K562 (cell line): Measurements from ENCODE around the gene PIGQ. TPM values are rescaled to one million over a fixed set of nuclear protein-coding genes. Genes with fewer than 3 reads are reported as not detected.

Experiments used
- CTCF ChIP-seq, 3 experiments: IDR thresholded peaks in 2 of 3; conservative IDR thresholded peaks in 1 of 3; 2 replicates each; pipeline ENCODE4 v1.5.1; 2011 to 2012; ENCODE audit warnings: low read length in 3 of 3, mild to moderate bottlenecking in 3 of 3, control low read depth in 2 of 3, improper control_type of control experiment in 1 of 3, inconsistent platforms in 1 of 3, low read depth in 1 of 3, mixed read lengths in 1 of 3, moderate library complexity in 1 of 3; ENCODE audit not compliant: insufficient read depth in 2 of 3
- DPF2 ChIP-seq: fragments of 450-650 bp; IDR thresholded peaks from 2 replicates; pipeline ENCODE4 v1.6.1; 2016
- MEF2D ChIP-seq: conservative IDR thresholded peaks from 2 replicates; pipeline ENCODE4 v1.6.1; 2016; ENCODE audit warnings: low read depth, missing genetic modification characterization, missing compliant biosample characterization
- MTA2 ChIP-seq: fragments of 450-650 bp; IDR thresholded peaks from 2 replicates; pipeline ENCODE4 v1.6.1; 2016; ENCODE audit warnings: low read depth
- POLR2A ChIP-seq: fragments of 450-650 bp; conservative IDR thresholded peaks from 2 replicates; pipeline ENCODE4 v1.6.1; 2016
- RAD21 ChIP-seq, 2 experiments: fragments of 250-450 bp in 1 of 2; fragments of 450-650 bp in 1 of 2; sonication (Bioruptor Pico) in 1 of 2; formaldehyde crosslinking in 1 of 2; IDR thresholded peaks in 1 of 2; conservative IDR thresholded peaks in 1 of 2; 2 replicates each; pipeline versions ENCODE4 v1.4.0 to v1.8.0; 2020 to 2022; ENCODE audit warnings: mild to moderate bottlenecking in 2 of 2, moderate library complexity in 1 of 2
- SMAD3 ChIP-seq: fragments of 450-650 bp; formaldehyde crosslinking; conservative IDR thresholded peaks from 2 replicates; pipeline ENCODE4 v1.4.0; 2020; ENCODE audit warnings: mild to moderate bottlenecking
- TAF9B ChIP-seq: fragments of 450-650 bp; IDR thresholded peaks from 2 replicates; pipeline ENCODE4 v1.6.1; 2018; ENCODE audit warnings: mild to moderate bottlenecking; ENCODE audit not compliant: partially characterized antibody
- TRIM25 ChIP-seq: fragments of 450-650 bp; IDR thresholded peaks from 2 replicates; pipeline ENCODE4 v1.7.0; 2016; ENCODE audit warnings: borderline replicate concordance
- ZBTB11 ChIP-seq, 3 experiments: fragments of 200-800 bp in 1 of 3; fragments of 250-450 bp in 1 of 3; fragments of 450-650 bp in 1 of 3; sonication (Bioruptor Pico) in 1 of 3; sonication (Bioruptor generic) in 1 of 3; formaldehyde crosslinking in 1 of 3; IDR thresholded peaks; 2 replicates each; pipeline versions ENCODE4 v1.6.1 to v1.8.0; 2016 to 2022; ENCODE audit warnings: mild to moderate bottlenecking in 2 of 3, missing genetic modification characterization in 2 of 3, missing compliant biosample characterization in 1 of 3, moderate library complexity in 1 of 3
- ZBTB7A ChIP-seq: IDR thresholded peaks from 2 replicates; pipeline ENCODE4 v1.6.1; 2011; ENCODE audit warnings: low read depth, mild to moderate bottlenecking, low read length, moderate library complexity, borderline replicate concordance; ENCODE audit not compliant: control insufficient read depth
- ZNF586 ChIP-seq: fragments of 450-650 bp; formaldehyde crosslinking; conservative IDR thresholded peaks from 2 replicates; pipeline ENCODE4 v1.4.0; 2020; ENCODE audit warnings: mild to moderate bottlenecking, moderate library complexity
- ZSCAN32 ChIP-seq: fragments of 450-650 bp; formaldehyde crosslinking; IDR thresholded peaks from 2 replicates; pipeline ENCODE4 v1.4.0; 2020; ENCODE audit warnings: mild to moderate bottlenecking, moderate library complexity
- polyA plus RNA-seq, 8 experiments: library from polyadenylated mRNA; depleted of rRNA in 4 of 8; stranded (reverse) in 5 of 8; unstranded in 3 of 8; fragments of >200 nt; fragmentation: Nextera tagmentation in 2 of 8; fragmentation: Illumina TruSeq in 1 of 8; extraction: Ambion mirVana in 2 of 8; extraction: Trizol in 1 of 8; gene quantifications; 2 replicates each; pipeline versions ENCODE4 v1.2.1 to v1.2.3, GENCODE V29; 2011 to 2014; ENCODE audit warnings: inconsistent platforms in 1 of 8, missing spikeins in 1 of 8
- total RNA-seq, 7 experiments: library from RNA; depleted of rRNA in 6 of 7; stranded (reverse); fragments of >200 nt in 6 of 7; fragmentation: Illumina TruSeq in 2 of 7; extraction: Trizol in 2 of 7; gene quantifications; 2 replicates each; pipeline versions ENCODE4 v1.2.1 to v1.2.3, GENCODE V29; 2011 to 2021; ENCODE audit warnings: low replicate concordance in 1 of 7
- TF ChIP-seq, protein P1 (sequence below): sonication (generic); formaldehyde crosslinking; IDR thresholded peaks from 2 replicates; pipeline ENCODE4 v1.8.0; 2022; ENCODE audit warnings: mild to moderate bottlenecking, missing genetic modification reagents

The PIGQ gene
- total and polyA plus RNA-seq, 9 of the 15 experiments (the other 6 are each of a cell fraction or from before 2014, with no cell fraction given) = 0.20 to 49.6 (median 11.7) TPM

GRCh38 chr16:567373-568256, 2.2 kb upstream of the PIGQ start (continued):
- TF ChIP-seq TAF9B (no peak), DPF2 (0 out of 2 replicates have a peak, but pooled peaks have one; percentile 25), ZBTB7A (no peak; the same call in 1 of the 2 replicates), SMAD3 (CRISPR knock-in tag) (no peak), TRIM25 (no peak), ZBTB11 (CRISPR knock-in tag; IDR thresholded peaks at IDR 0.05) (0 out of 6 replicates have a peak, but pooled peaks of 2 of the 3 experiments have one; percentile 3 to 24), ZSCAN32 (CRISPR knock-in tag) (no peak), MTA2 (no peak), POLR2A (no peak), ZNF586 (CRISPR knock-in tag) (no peak), CTCF (IDR thresholded peaks at IDR 0.05 in 2 of 3, conservative IDR thresholded peaks at IDR 0.05 in 1 of 3; ENCODE audit: insufficient read depth in 2 of 3, low read depth in 1 of 3, low read length in 3 of 3) (no peak), MEF2D (tag) (no peak), RAD21 (CRISPR knock-in tag; conservative IDR thresholded peaks at IDR 0.05 in 1 of 2, IDR thresholded peaks at IDR 0.05 in 1 of 2) (no peak)
- TF ChIP-seq, protein P1, sequence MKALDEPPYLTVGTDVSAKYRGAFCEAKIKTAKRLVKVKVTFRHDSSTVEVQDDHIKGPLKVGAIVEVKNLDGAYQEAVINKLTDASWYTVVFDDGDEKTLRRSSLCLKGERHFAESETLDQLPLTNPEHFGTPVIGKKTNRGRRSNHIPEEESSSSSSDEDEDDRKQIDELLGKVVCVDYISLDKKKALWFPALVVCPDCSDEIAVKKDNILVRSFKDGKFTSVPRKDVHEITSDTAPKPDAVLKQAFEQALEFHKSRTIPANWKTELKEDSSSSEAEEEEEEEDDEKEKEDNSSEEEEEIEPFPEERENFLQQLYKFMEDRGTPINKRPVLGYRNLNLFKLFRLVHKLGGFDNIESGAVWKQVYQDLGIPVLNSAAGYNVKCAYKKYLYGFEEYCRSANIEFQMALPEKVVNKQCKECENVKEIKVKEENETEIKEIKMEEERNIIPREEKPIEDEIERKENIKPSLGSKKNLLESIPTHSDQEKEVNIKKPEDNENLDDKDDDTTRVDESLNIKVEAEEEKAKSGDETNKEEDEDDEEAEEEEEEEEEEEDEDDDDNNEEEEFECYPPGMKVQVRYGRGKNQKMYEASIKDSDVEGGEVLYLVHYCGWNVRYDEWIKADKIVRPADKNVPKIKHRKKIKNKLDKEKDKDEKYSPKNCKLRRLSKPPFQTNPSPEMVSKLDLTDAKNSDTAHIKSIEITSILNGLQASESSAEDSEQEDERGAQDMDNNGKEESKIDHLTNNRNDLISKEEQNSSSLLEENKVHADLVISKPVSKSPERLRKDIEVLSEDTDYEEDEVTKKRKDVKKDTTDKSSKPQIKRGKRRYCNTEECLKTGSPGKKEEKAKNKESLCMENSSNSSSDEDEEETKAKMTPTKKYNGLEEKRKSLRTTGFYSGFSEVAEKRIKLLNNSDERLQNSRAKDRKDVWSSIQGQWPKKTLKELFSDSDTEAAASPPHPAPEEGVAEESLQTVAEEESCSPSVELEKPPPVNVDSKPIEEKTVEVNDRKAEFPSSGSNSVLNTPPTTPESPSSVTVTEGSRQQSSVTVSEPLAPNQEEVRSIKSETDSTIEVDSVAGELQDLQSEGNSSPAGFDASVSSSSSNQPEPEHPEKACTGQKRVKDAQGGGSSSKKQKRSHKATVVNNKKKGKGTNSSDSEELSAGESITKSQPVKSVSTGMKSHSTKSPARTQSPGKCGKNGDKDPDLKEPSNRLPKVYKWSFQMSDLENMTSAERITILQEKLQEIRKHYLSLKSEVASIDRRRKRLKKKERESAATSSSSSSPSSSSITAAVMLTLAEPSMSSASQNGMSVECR (CRISPR knock-in tag) = no peak
